HG03558 (cell line): ENCODE results near the gene FAAH2.
"Not testable (repeated sequence)": the region's sequence is repeated elsewhere in the genome, so short reads cannot be mapped to it uniquely, and the experiment has no call there.

Experiments used
- ATAC-seq: cut with Tn5 transposase; IDR thresholded peaks from one replicate; pipeline ENCODE4 v1.9.1; 2021; ENCODE audit warnings: moderate number of reproducible peaks; ENCODE audit not compliant: unreplicated experiment; ENCODE audit errors: extremely low read depth

FAAH2 gene

GRCh38 chrX:57286507-57287251, at the start of gene FAAH2:
Gene FAAH2, plus strand, starts transcription at chrX:57286706. Its CDS starts 120 bp downstream, at chrX:57286826.
- ATAC-seq: peak; percentile 71

- ATAC-seq: no peak
Observed at GRCh38 chrX:57241967-57242366, 44.5 kb upstream of the FAAH2 start.

GRCh38 chrX:57251965-57252364, 34.5 kb upstream of the FAAH2 start:
- ATAC-seq: no peak

GRCh38 chrX:57265126-57265525, 21.4 kb upstream of the FAAH2 start:
- ATAC-seq: no peak

GRCh38 chrX:57266275-57266674, 20.2 kb upstream of the FAAH2 start:
- no peak for ATAC-seq

GRCh38 chrX:57266871-57267270, 19.6 kb upstream of the FAAH2 start:
- no peak for ATAC-seq

- no peak for ATAC-seq
Observed at GRCh38 chrX:57267308-57267707, 19.2 kb upstream of the FAAH2 start.

- no peak for ATAC-seq
Observed at GRCh38 chrX:57270980-57271379, 15.5 kb upstream of the FAAH2 start.

- no peak for ATAC-seq
Observed at GRCh38 chrX:57282568-57282967, 3.9 kb upstream of the FAAH2 start.

GRCh38 chrX:57285001-57285400, 1.5 kb upstream of the FAAH2 start:
- no peak for ATAC-seq

- ATAC-seq: no peak
Observed at GRCh38 chrX:57289089-57289488, 2.6 kb downstream of the FAAH2 start.

GRCh38 chrX:57294961-57295360, 8.5 kb downstream of the FAAH2 start:
- no peak for ATAC-seq

GRCh38 chrX:57295679-57296078, 9.2 kb downstream of the FAAH2 start:
- ATAC-seq: not testable (repeated sequence)

GRCh38 chrX:57313583-57314215, 27.2 kb downstream of the FAAH2 start:
- ATAC-seq: no peak

- no peak for ATAC-seq
Observed at GRCh38 chrX:57329008-57329407, 42.5 kb downstream of the FAAH2 start.

GRCh38 chrX:57335790-57336189, 49.3 kb downstream of the FAAH2 start:
- ATAC-seq: not testable (repeated sequence)

- ATAC-seq: no peak
Observed at GRCh38 chrX:57353472-57354132, 67.1 kb downstream of the FAAH2 start.

GRCh38 chrX:57364145-57364544, 77.6 kb downstream of the FAAH2 start:
- no peak for ATAC-seq

GRCh38 chrX:57366430-57366829, 79.9 kb downstream of the FAAH2 start:
- no peak for ATAC-seq

- no peak for ATAC-seq
Observed at GRCh38 chrX:57367649-57368048, 81.1 kb downstream of the FAAH2 start.

GRCh38 chrX:57368158-57368557, 81.7 kb downstream of the FAAH2 start:
- no peak for ATAC-seq
